HepG2 (cell line): ENCODE results near the gene DRAM1. TPM values are rescaled to one million over a fixed set of nuclear protein-coding genes. Genes with fewer than 3 reads are reported as not detected.
A peak's percentile ranks its signal among the peaks of the same experiment; 100 is the strongest.

Experiments
- ATF3 ChIP-seq: sonication (generic); formaldehyde crosslinking; IDR thresholded peaks from 2 replicates; pipeline ENCODE4 v1.4.0; 2020; ENCODE audit warnings: missing genetic modification reagents
- CSRNP1 ChIP-seq: sonication (generic); formaldehyde crosslinking; IDR thresholded peaks from 2 replicates; pipeline ENCODE4 v1.8.1; 2023; ENCODE audit warnings: mild to moderate bottlenecking, missing genetic modification reagents
- E2F5 ChIP-seq: sonication (generic); formaldehyde crosslinking; conservative IDR thresholded peaks from 2 replicates; pipeline ENCODE4 v1.4.0; 2020; ENCODE audit warnings: missing genetic modification reagents
- KLF9 ChIP-seq: IDR thresholded peaks from 2 replicates; pipeline ENCODE4 v1.6.1; 2016; ENCODE audit warnings: low read depth
- MXI1 ChIP-seq: IDR thresholded peaks from 3 replicates; pipeline ENCODE4 v1.6.1; 2012; ENCODE audit warnings: low read depth, low read length, inconsistent platforms, borderline replicate concordance
- ZNF121 ChIP-seq: sonication (generic); formaldehyde crosslinking; IDR thresholded peaks from 2 replicates; pipeline ENCODE4 v1.5.0; 2020; ENCODE audit warnings: mild to moderate bottlenecking, missing genetic modification reagents
- ZNF142 ChIP-seq: sonication (generic); formaldehyde crosslinking; IDR thresholded peaks from 2 replicates; pipeline ENCODE4 v1.4.0; 2020; ENCODE audit warnings: missing genetic modification reagents
- ZNF230 ChIP-seq: sonication (generic); formaldehyde crosslinking; IDR thresholded peaks from 2 replicates; pipeline ENCODE4 v1.4.0; 2020; ENCODE audit warnings: mild to moderate bottlenecking, missing genetic modification reagents
- ZNF646 ChIP-seq: sonication (generic); formaldehyde crosslinking; IDR thresholded peaks from 2 replicates; pipeline ENCODE4 v1.9.0; 2021; ENCODE audit warnings: mild to moderate bottlenecking, missing genetic modification reagents
- ZNF790 ChIP-seq: sonication (generic); formaldehyde crosslinking; IDR thresholded peaks from 2 replicates; pipeline ENCODE4 v1.8.0; 2022; ENCODE audit warnings: missing genetic modification reagents, mild to moderate bottlenecking, borderline replicate concordance
- polyA plus RNA-seq, 8 experiments: library from polyadenylated mRNA; depleted of rRNA in 3 of 8; stranded (reverse) in 7 of 8; unstranded in 1 of 8; fragments of >200 nt; fragmentation: Illumina TruSeq in 4 of 8; extraction: Trizol in 4 of 8; gene quantifications; 2 replicates each; pipeline versions ENCODE4 v1.2.1 to v1.2.3, GENCODE V29; 2011 to 2016; ENCODE audit warnings: low read depth in 4 of 8, missing spikeins in 1 of 8, mixed read lengths in 1 of 8; ENCODE audit not compliant: insufficient read depth in 1 of 8
- total RNA-seq, 5 experiments: library from RNA; depleted of rRNA; stranded (reverse); fragments of >200 nt; fragmentation: Illumina TruSeq; extraction: Trizol; gene quantifications; 2 replicates each; pipeline ENCODE4 v1.2.3, GENCODE V29; 2016; ENCODE audit warnings: low read depth in 1 of 5

Gene DRAM1
- total and polyA plus RNA-seq, 2 of the 13 experiments (the other 11 are each of a cell fraction or from before 2014, with no cell fraction given): 20.9 to 32.6 TPM

GRCh38 chr12:101876861-101877805 lies at the start of gene DRAM1 (continued):
- peak; percentile 99 for TF ChIP-seq ZNF142 (CRISPR knock-in tag)
- peak; percentile 35; the same call in 1 of the 3 replicates for TF ChIP-seq MXI1
- TF ChIP-seq ZNF121 (CRISPR knock-in tag): 0 out of 2 replicates have a peak, but pooled peaks have one; percentile 60
- no peak; the same call in 1 of the 2 replicates for TF ChIP-seq ZNF646 (CRISPR knock-in tag)
- peak; percentile 32 for TF ChIP-seq E2F5 (CRISPR knock-in tag)
- peak; percentile 78; the same call in 1 of the 2 replicates for TF ChIP-seq KLF9 (CRISPR knock-in tag)
- TF ChIP-seq CSRNP1: peak; percentile 92; the same call in 1 of the 2 replicates
- TF ChIP-seq ATF3 (CRISPR knock-in tag): peak; percentile 16; the same call in 1 of the 2 replicates
- peak; percentile 60; the same call in 1 of the 2 replicates for TF ChIP-seq ZNF230 (CRISPR knock-in tag)
- TF ChIP-seq ZNF790 (CRISPR knock-in tag): peak; percentile 36; the same call in 1 of the 2 replicates
